SH-SY5Y (cell line): Measurements from ENCODE around the gene GALNT4.

ENCODE experiments used
- GATA2 ChIP-seq: IDR thresholded peaks from 2 replicates; pipeline ENCODE4 v1.6.1; 2011; ENCODE audit warnings: mild to moderate bottlenecking, low read depth, low read length
- GATA3 ChIP-seq: IDR thresholded peaks from 2 replicates; pipeline ENCODE4 v1.6.1; 2011; ENCODE audit warnings: low read depth, mild to moderate bottlenecking, low read length, moderate library complexity

GALNT4 gene

GRCh38 chr12:89542912-89543592 lies 18.5 kb upstream of the GALNT4 start:
- no peak for TF ChIP-seq GATA2
- no peak for TF ChIP-seq GATA3

GRCh38 chr12:89542236-89542635 lies 17.6 kb upstream of the GALNT4 start:
- TF ChIP-seq GATA3 (no peak), GATA2 (no peak)

GRCh38 chr12:89540586-89540985 lies 16.0 kb upstream of the GALNT4 start:
- TF ChIP-seq GATA3 = no peak
- TF ChIP-seq GATA2 = no peak

GRCh38 chr12:89539426-89540223 lies 15.0 kb upstream of the GALNT4 start:
- no peak for TF ChIP-seq GATA3
- TF ChIP-seq GATA2 = no peak

- TF ChIP-seq GATA3 = no peak
- no peak for TF ChIP-seq GATA2
Measured at GRCh38 chr12:89538897-89539296, 14.3 kb upstream of the GALNT4 start.

- TF ChIP-seq GATA3 (no peak), GATA2 (no peak)
Measured at GRCh38 chr12:89537389-89537788, 12.8 kb upstream of the GALNT4 start.

- TF ChIP-seq GATA2 (no peak), GATA3 (no peak)
Measured at GRCh38 chr12:89529738-89530137, 5.1 kb upstream of the GALNT4 start.

- TF ChIP-seq GATA3 = no peak
- TF ChIP-seq GATA2 = no peak
Measured at GRCh38 chr12:89528434-89528833, 3.8 kb upstream of the GALNT4 start.

- no peak for TF ChIP-seq GATA3
Measured at GRCh38 chr12:89525824-89526770, 1.5 kb upstream of the GALNT4 start, which contains the start of gene POC1B. Gene POC1B (minus strand): TSS chr12:89526047. CDS start chr12:89525895, 152 bp downstream.

GRCh38 chr12:89525305-89525823 lies 768 bp upstream of the GALNT4 start:
- TF ChIP-seq GATA2 = no peak
- TF ChIP-seq GATA3 = no peak

GRCh38 chr12:89523843-89524540 lies 604 bp downstream of the GALNT4 start:
- TF ChIP-seq GATA2 (no peak), GATA3 (no peak)

- TF ChIP-seq GATA2 (no peak), GATA3 (no peak)
Measured at GRCh38 chr12:89523393-89523792, 1.2 kb downstream of the GALNT4 start.
